ENCODE results near the gene PWWP2B. TPM values are rescaled to one million over a fixed set of nuclear protein-coding genes. Genes with fewer than 3 reads are reported as not detected.

The PWWP2B gene
- total and polyA plus RNA-seq, 2 of the 13 experiments (the other 11 are each of a cell fraction or from before 2014, with no cell fraction given) = 2.3 to 4.7 TPM

- CTCF ChIA-PET (ENCODE audit: low intra/inter-chr PET ratio, low total read pairs) = no interaction called here
- no TSS peak for BruUV-seq (replicated peaks)
- Histone ChIP-seq H3K27me3 (ENCODE audit: control insufficient read depth in 1 of 2, insufficient read depth in 2 of 2, low read length in 2 of 2) (no peaks in the 10 kb centered on the region), H3K4me1 (ENCODE audit: insufficient read depth, low read length) (peaks cover 18% of the 10 kb centered on the region), H3K9me3 (ENCODE audit: low read length) (no peaks in the 10 kb centered on the region), H2AFZ (ENCODE audit: low read length) (no peak overlapping the region), H3K36me3 (replicated peaks in 1 of 2; ENCODE audit: control insufficient read depth in 1 of 2, insufficient read depth in 2 of 2, low read length in 2 of 2) (no peaks in the 10 kb centered on the region), H4K20me1 (ENCODE audit: insufficient read depth, low read length) (no peaks in the 10 kb centered on the region), H3K9ac (ENCODE audit: insufficient read depth, low read depth, low read length) (no peak overlapping the region), H3K4me3 (replicated peaks in 1 of 3; ENCODE audit: insufficient read depth in 1 of 3, low read depth in 2 of 3, low read length in 3 of 3) (no peak overlapping the region), H3K4me2 (ENCODE audit: low read depth, low read length) (no peak overlapping the region), H3K27ac (ENCODE audit: extremely low read length, insufficient read depth, low read length) (no peak overlapping the region), H3K79me2 (ENCODE audit: insufficient read depth, low read length) (no peaks in the 10 kb centered on the region)
- FAIRE-seq = no peak
- intact Hi-C loops (cut with micrococcal nuclease; ENCODE audit: unreplicated experiment) = no loop called here
- POLR2A ChIA-PET = no interaction called here
- 92% methylated on average over 16 of the region's 23 CpGs for WGBS (ENCODE audit: low lambda C conversion rate)
- in situ Hi-C loops (cut with HindIII; ENCODE audit: extremely low pct_ligation_motif_present, low pct_unique_long_range_greater_than_20kb) = loop anchor here (5.0 kb wide), 1 partner anchor 125 kb away; no protein-coding TSS in a partner anchor
- ATAC-seq = no peak
- no peak for DNase-seq (ENCODE audit: low spot score)
- TF ChIP-seq MTF2 (CRISPR knock-in tag; IDR thresholded peaks at IDR 0.05; ENCODE audit: borderline replicate concordance) = no peak
- TF ChIP-seq NR0B2 (CRISPR knock-in tag; IDR thresholded peaks at IDR 0.05) = no peak
- TF ChIP-seq, protein P1, sequence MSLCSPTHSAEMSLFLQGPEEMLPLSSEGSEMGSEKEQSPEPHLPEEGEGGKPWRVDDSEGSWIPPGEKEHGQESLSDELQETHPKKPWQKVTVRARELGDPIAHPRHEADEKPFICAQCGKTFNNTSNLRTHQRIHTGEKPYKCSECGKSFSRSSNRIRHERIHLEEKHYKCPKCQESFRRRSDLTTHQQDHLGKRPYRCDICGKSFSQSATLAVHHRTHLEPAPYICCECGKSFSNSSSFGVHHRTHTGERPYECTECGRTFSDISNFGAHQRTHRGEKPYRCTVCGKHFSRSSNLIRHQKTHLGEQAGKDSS (CRISPR knock-in tag; IDR thresholded peaks at IDR 0.05; ENCODE audit: borderline replicate concordance, low read depth) = no peak
- TF ChIP-seq CERS6 (CRISPR knock-in tag; IDR thresholded peaks at IDR 0.05) = no peak
- no peak for TF ChIP-seq ZBTB7A (CRISPR knock-in tag; IDR thresholded peaks at IDR 0.05)
- no peak for TF ChIP-seq SNAPC4 (CRISPR knock-in tag; IDR thresholded peaks at IDR 0.05)
- TF ChIP-seq ZNF160 (CRISPR knock-in tag; IDR thresholded peaks at IDR 0.05) = no peak
- TF ChIP-seq ZBTB3 (CRISPR knock-in tag; IDR thresholded peaks at IDR 0.05; ENCODE audit: borderline replicate concordance, low read depth) = no peak
- no peak for TF ChIP-seq ZSCAN22 (CRISPR knock-in tag; IDR thresholded peaks at IDR 0.05)
- no peak for TF ChIP-seq NR2F2 (IDR thresholded peaks at IDR 0.05; ENCODE audit: borderline replicate concordance, low read depth)
- TF ChIP-seq TBP (CRISPR knock-in tag; IDR thresholded peaks at IDR 0.05) = no peak
- TF ChIP-seq GFI1 (CRISPR knock-in tag; IDR thresholded peaks at IDR 0.05; ENCODE audit: borderline replicate concordance) = no peak
- no peak for TF ChIP-seq ZC3H13 (CRISPR knock-in tag; IDR thresholded peaks at IDR 0.05)
- TF ChIP-seq YY1 (IDR thresholded peaks at IDR 0.05; ENCODE audit: insufficient read depth, insufficient replicate concordance, low read depth, low read length) = no peak
Measured at GRCh38 chr10:132347211-132347930, 49.6 kb upstream of the PWWP2B start.
